Liver (tissue), 3 donors: ENCODE results near the gene ZNF318.

ENCODE experiments used
- EGR1 ChIP-seq, 2 donors: IDR thresholded peaks; 2 replicates each; pipeline ENCODE4 v1.6.1; 2016 to 2018; ENCODE audit warnings: antibody characterized with exemption in 2 of 2, low read depth in 2 of 2
- FOXA1 ChIP-seq: IDR thresholded peaks from 2 replicates; pipeline ENCODE4 v1.6.1; 2016; ENCODE audit warnings: antibody characterized with exemption
- GABPA ChIP-seq, 2 donors: IDR thresholded peaks in 1 of 2; conservative IDR thresholded peaks in 1 of 2; 2 replicates each; pipeline ENCODE4 v1.6.1; 2016; ENCODE audit warnings: antibody characterized with exemption in 2 of 2, mild to moderate bottlenecking in 1 of 2, moderate library complexity in 1 of 2
- HNF4G ChIP-seq: IDR thresholded peaks from 2 replicates; pipeline ENCODE4 v1.6.1; 2016; ENCODE audit warnings: antibody characterized with exemption
- JUND ChIP-seq, 2 donors: IDR thresholded peaks; 2 replicates each; pipeline ENCODE4 v1.6.1; 2016; ENCODE audit warnings: antibody characterized with exemption in 2 of 2
- RAD21 ChIP-seq, 2 donors: IDR thresholded peaks; 2 replicates each; pipeline ENCODE4 v1.6.1; 2016; ENCODE audit warnings: antibody characterized with exemption in 2 of 2, mild to moderate bottlenecking in 2 of 2
- SP1 ChIP-seq: IDR thresholded peaks from 2 replicates; pipeline ENCODE4 v1.6.1; 2018; ENCODE audit warnings: antibody characterized with exemption, mild to moderate bottlenecking
- TAF1 ChIP-seq: conservative IDR thresholded peaks from 2 replicates; pipeline ENCODE4 v1.6.1; 2016; ENCODE audit warnings: antibody characterized with exemption, mild to moderate bottlenecking
- YY1 ChIP-seq: IDR thresholded peaks from 2 replicates; pipeline ENCODE4 v1.6.1; 2016; ENCODE audit warnings: antibody characterized with exemption, mild to moderate bottlenecking
- TF ChIP-seq, protein P1 (sequence below): IDR thresholded peaks from 2 replicates; pipeline ENCODE4 v1.6.1; 2016; ENCODE audit warnings: antibody characterized with exemption, mild to moderate bottlenecking
- TF ChIP-seq, protein P2 (sequence below): fragments of 150-350 bp; IDR thresholded peaks from 2 replicates; pipeline ENCODE4 v1.5.1; 2017; ENCODE audit warnings: improper control_type of control experiment, low read depth, low read length; ENCODE audit not compliant: missing input control
- TF ChIP-seq, protein P3 (sequence below): IDR thresholded peaks from 2 replicates; pipeline ENCODE4 v1.6.1; 2016; ENCODE audit warnings: antibody characterized with exemption
- TF ChIP-seq, protein P4 (sequence below): IDR thresholded peaks from 2 replicates; pipeline ENCODE4 v1.6.1; 2016; ENCODE audit warnings: antibody characterized with exemption
- TF ChIP-seq, protein P5 (sequence below): IDR thresholded peaks from 2 replicates; pipeline ENCODE4 v1.6.1; 2016; ENCODE audit warnings: antibody characterized with exemption
- donor health status: healthy.
- donor health status: healthy.

DNA sequence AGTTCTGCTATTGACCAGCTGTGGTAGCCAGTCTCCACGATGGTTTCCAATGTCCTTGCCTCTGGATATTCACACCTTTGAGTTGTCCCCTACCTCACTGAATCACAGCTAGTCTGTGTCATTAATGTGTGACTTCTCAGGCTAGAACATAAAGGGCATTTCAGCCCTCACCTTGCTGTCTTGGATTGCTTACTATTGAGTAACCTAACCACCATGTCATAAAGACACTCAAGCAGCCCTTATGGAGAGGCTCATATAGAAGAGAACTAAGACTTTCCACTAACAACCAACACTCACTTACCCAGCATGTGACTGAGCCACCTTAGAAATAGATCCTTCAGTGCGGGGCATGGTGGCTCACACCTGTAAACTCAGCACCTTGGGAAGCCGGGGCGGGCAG lies 38.8 kb upstream of the ZNF318 start:
- TF ChIP-seq EGR1 (IDR thresholded peaks at IDR 0.05; ENCODE audit: low read depth in 2 of 2) (no peak), HNF4G (no peak), TAF1 (no peak), RAD21 (IDR thresholded peaks at IDR 0.05) (no peak), YY1 (no peak), JUND (IDR thresholded peaks at IDR 0.05) (no peak), SP1 (no peak), FOXA1 (no peak), GABPA (IDR thresholded peaks at IDR 0.05 in 1 of 2, conservative IDR thresholded peaks at IDR 0.05 in 1 of 2) (no peak)
- TF ChIP-seq, protein P1, sequence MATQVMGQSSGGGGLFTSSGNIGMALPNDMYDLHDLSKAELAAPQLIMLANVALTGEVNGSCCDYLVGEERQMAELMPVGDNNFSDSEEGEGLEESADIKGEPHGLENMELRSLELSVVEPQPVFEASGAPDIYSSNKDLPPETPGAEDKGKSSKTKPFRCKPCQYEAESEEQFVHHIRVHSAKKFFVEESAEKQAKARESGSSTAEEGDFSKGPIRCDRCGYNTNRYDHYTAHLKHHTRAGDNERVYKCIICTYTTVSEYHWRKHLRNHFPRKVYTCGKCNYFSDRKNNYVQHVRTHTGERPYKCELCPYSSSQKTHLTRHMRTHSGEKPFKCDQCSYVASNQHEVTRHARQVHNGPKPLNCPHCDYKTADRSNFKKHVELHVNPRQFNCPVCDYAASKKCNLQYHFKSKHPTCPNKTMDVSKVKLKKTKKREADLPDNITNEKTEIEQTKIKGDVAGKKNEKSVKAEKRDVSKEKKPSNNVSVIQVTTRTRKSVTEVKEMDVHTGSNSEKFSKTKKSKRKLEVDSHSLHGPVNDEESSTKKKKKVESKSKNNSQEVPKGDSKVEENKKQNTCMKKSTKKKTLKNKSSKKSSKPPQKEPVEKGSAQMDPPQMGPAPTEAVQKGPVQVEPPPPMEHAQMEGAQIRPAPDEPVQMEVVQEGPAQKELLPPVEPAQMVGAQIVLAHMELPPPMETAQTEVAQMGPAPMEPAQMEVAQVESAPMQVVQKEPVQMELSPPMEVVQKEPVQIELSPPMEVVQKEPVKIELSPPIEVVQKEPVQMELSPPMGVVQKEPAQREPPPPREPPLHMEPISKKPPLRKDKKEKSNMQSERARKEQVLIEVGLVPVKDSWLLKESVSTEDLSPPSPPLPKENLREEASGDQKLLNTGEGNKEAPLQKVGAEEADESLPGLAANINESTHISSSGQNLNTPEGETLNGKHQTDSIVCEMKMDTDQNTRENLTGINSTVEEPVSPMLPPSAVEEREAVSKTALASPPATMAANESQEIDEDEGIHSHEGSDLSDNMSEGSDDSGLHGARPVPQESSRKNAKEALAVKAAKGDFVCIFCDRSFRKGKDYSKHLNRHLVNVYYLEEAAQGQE: no peak
- TF ChIP-seq, protein P2, sequence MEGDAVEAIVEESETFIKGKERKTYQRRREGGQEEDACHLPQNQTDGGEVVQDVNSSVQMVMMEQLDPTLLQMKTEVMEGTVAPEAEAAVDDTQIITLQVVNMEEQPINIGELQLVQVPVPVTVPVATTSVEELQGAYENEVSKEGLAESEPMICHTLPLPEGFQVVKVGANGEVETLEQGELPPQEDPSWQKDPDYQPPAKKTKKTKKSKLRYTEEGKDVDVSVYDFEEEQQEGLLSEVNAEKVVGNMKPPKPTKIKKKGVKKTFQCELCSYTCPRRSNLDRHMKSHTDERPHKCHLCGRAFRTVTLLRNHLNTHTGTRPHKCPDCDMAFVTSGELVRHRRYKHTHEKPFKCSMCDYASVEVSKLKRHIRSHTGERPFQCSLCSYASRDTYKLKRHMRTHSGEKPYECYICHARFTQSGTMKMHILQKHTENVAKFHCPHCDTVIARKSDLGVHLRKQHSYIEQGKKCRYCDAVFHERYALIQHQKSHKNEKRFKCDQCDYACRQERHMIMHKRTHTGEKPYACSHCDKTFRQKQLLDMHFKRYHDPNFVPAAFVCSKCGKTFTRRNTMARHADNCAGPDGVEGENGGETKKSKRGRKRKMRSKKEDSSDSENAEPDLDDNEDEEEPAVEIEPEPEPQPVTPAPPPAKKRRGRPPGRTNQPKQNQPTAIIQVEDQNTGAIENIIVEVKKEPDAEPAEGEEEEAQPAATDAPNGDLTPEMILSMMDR: no peak
- TF ChIP-seq, protein P3, sequence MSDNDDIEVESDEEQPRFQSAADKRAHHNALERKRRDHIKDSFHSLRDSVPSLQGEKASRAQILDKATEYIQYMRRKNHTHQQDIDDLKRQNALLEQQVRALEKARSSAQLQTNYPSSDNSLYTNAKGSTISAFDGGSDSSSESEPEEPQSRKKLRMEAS: no peak
- TF ChIP-seq, protein P4, sequence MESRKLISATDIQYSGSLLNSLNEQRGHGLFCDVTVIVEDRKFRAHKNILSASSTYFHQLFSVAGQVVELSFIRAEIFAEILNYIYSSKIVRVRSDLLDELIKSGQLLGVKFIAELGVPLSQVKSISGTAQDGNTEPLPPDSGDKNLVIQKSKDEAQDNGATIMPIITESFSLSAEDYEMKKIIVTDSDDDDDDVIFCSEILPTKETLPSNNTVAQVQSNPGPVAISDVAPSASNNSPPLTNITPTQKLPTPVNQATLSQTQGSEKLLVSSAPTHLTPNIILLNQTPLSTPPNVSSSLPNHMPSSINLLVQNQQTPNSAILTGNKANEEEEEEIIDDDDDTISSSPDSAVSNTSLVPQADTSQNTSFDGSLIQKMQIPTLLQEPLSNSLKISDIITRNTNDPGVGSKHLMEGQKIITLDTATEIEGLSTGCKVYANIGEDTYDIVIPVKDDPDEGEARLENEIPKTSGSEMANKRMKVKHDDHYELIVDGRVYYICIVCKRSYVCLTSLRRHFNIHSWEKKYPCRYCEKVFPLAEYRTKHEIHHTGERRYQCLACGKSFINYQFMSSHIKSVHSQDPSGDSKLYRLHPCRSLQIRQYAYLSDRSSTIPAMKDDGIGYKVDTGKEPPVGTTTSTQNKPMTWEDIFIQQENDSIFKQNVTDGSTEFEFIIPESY: no peak
- TF ChIP-seq, protein P5, sequence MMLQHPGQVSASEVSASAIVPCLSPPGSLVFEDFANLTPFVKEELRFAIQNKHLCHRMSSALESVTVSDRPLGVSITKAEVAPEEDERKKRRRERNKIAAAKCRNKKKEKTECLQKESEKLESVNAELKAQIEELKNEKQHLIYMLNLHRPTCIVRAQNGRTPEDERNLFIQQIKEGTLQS: no peak
